Measurements from ENCODE around the gene NAA40. TPM values are rescaled to one million over a fixed set of nuclear protein-coding genes. Genes with fewer than 3 reads are reported as not detected.

Gene NAA40
- total and polyA plus RNA-seq, 10 of the 15 experiments (the other 5 are each of a cell fraction or from before 2014, with no cell fraction given): 4.8 to 31.6 (median 22.2) TPM

DNA sequence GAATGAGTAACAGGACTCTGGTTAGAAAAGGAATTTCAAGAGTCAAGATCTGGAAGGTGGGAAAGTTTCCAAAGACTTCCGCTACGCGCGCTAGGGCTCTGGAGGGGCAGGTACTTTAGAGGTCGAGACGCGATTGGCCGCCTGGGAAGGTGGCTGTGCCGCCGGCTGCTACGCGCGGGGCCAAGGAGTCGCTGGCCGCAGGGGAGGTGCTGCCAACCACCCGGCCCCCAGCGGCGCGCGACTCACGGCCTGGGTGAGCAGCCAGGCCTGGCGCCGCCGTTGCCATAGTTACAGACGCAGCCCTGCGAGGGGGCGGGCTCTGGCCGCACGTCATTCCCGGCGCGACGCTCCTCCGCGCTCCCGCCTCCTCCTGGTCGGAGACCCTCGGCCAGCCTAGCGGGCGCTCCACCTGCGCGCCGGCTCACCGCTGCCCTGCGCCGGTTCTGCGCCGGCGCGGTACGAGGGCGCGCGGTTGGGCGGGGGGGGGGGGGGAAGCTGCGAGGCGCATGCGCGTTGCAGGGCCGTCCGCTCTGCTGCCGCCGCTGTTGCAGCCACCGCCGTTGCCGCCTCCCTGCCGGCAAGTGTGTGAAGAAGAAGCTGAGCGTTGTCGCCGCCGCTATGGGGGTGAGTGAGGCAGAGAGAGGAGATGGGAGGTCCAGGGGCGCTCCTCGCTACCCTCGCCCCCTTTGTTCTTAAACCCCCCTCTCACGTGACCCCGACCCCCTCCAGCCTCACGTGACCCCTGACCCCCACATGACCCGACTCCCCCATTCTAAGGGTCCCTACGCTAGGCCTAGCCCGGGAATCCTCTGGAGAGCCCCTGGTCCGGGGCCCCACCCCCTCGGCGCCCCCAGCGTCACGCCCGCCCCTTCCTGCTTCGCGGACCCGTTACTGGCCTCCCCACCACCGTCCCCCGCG, at the start of gene NAA40 (continued):
- TF ChIP-seq, protein P1, sequence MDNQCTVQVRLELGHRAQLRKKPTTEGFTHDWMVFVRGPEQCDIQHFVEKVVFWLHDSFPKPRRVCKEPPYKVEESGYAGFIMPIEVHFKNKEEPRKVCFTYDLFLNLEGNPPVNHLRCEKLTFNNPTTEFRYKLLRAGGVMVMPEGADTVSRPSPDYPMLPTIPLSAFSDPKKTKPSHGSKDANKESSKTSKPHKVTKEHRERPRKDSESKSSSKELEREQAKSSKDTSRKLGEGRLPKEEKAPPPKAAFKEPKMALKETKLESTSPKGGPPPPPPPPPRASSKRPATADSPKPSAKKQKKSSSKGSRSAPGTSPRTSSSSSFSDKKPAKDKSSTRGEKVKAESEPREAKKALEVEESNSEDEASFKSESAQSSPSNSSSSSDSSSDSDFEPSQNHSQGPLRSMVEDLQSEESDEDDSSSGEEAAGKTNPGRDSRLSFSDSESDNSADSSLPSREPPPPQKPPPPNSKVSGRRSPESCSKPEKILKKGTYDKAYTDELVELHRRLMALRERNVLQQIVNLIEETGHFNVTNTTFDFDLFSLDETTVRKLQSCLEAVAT (IDR thresholded peaks at IDR 0.05): no peak
- TF ChIP-seq CEBPB (IDR thresholded peaks at IDR 0.05; ENCODE audit: borderline replicate concordance in 1 of 2, low read depth in 2 of 2, low read length in 2 of 2) (no peak), EED (IDR thresholded peaks at IDR 0.05; ENCODE audit: low read depth) (no peak; the same call in 1 of the 2 replicates), PAX8 (IDR thresholded peaks at IDR 0.05) (no peak), ESRRA (IDR thresholded peaks at IDR 0.05; ENCODE audit: low read length) (no peak), MTA2 (IDR thresholded peaks at IDR 0.05; ENCODE audit: low read depth) (no peak), RUNX3 (IDR thresholded peaks at IDR 0.05; ENCODE audit: low read length) (no peak; the same call in none of the 2 replicates), SMC3 (IDR thresholded peaks at IDR 0.05; ENCODE audit: borderline replicate concordance, low read length) (no peak), CREM (IDR thresholded peaks at IDR 0.05; ENCODE audit: low read depth) (peak; percentile 98), MXI1 (IDR thresholded peaks at IDR 0.05; ENCODE audit: low read depth, low read length) (peak; percentile 95), RB1 (IDR thresholded peaks at IDR 0.05; ENCODE audit: borderline replicate concordance) (0 out of 2 replicates have a peak, but pooled peaks have one; percentile 29), WRNIP1 (IDR thresholded peaks at IDR 0.05; ENCODE audit: borderline replicate concordance, low read depth, low read length) (no peak), FOXK2 (IDR thresholded peaks at IDR 0.05) (no peak), RELA (IDR thresholded peaks at IDR 0.05; ENCODE audit: borderline replicate concordance, partially characterized antibody) (no peak), PML (IDR thresholded peaks at IDR 0.05; ENCODE audit: low read length) (no peak), KLF5 (IDR thresholded peaks at IDR 0.05; ENCODE audit: partially characterized antibody) (no peak), ZZZ3 (IDR thresholded peaks at IDR 0.05; ENCODE audit: control insufficient read depth, insufficient read length, low read depth) (no peak), TBL1XR1 (IDR thresholded peaks at IDR 0.05; ENCODE audit: low read depth, low read length) (no peak)
- TF ChIP-seq, protein P2, sequence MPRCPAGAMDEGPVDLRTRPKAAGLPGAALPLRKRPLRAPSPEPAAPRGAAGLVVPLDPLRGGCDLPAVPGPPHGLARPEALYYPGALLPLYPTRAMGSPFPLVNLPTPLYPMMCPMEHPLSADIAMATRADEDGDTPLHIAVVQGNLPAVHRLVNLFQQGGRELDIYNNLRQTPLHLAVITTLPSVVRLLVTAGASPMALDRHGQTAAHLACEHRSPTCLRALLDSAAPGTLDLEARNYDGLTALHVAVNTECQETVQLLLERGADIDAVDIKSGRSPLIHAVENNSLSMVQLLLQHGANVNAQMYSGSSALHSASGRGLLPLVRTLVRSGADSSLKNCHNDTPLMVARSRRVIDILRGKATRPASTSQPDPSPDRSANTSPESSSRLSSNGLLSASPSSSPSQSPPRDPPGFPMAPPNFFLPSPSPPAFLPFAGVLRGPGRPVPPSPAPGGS (IDR thresholded peaks at IDR 0.05; ENCODE audit: borderline replicate concordance, insufficient read depth, low read depth, low read length, poor library complexity, severe bottlenecking): no peak
- TF ChIP-seq, protein P3, sequence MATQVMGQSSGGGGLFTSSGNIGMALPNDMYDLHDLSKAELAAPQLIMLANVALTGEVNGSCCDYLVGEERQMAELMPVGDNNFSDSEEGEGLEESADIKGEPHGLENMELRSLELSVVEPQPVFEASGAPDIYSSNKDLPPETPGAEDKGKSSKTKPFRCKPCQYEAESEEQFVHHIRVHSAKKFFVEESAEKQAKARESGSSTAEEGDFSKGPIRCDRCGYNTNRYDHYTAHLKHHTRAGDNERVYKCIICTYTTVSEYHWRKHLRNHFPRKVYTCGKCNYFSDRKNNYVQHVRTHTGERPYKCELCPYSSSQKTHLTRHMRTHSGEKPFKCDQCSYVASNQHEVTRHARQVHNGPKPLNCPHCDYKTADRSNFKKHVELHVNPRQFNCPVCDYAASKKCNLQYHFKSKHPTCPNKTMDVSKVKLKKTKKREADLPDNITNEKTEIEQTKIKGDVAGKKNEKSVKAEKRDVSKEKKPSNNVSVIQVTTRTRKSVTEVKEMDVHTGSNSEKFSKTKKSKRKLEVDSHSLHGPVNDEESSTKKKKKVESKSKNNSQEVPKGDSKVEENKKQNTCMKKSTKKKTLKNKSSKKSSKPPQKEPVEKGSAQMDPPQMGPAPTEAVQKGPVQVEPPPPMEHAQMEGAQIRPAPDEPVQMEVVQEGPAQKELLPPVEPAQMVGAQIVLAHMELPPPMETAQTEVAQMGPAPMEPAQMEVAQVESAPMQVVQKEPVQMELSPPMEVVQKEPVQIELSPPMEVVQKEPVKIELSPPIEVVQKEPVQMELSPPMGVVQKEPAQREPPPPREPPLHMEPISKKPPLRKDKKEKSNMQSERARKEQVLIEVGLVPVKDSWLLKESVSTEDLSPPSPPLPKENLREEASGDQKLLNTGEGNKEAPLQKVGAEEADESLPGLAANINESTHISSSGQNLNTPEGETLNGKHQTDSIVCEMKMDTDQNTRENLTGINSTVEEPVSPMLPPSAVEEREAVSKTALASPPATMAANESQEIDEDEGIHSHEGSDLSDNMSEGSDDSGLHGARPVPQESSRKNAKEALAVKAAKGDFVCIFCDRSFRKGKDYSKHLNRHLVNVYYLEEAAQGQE (IDR thresholded peaks at IDR 0.05; ENCODE audit: low read depth, low read length): 0 out of 2 replicates have a peak, but pooled peaks have one; percentile 56
- TF ChIP-seq, protein P4, sequence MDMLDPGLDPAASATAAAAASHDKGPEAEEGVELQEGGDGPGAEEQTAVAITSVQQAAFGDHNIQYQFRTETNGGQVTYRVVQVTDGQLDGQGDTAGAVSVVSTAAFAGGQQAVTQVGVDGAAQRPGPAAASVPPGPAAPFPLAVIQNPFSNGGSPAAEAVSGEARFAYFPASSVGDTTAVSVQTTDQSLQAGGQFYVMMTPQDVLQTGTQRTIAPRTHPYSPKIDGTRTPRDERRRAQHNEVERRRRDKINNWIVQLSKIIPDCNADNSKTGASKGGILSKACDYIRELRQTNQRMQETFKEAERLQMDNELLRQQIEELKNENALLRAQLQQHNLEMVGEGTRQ (IDR thresholded peaks at IDR 0.05; ENCODE audit: borderline replicate concordance, low read depth, low read length): peak; percentile 78

Measured in GM12878 (cell line).